ENCODE results near the gene P3H2. TPM values are rescaled to one million over a fixed set of nuclear protein-coding genes. Genes with fewer than 3 reads are reported as not detected.

The P3H2 gene
- total and polyA plus RNA-seq, 2 of the 4 experiments (the other 2 are of a cell fraction) = 54.7 to 64.3 TPM

GRCh38 chr3:189977174-189977573, 143.5 kb downstream of the P3H2 start:
- TF ChIP-seq RAD21 (IDR thresholded peaks at IDR 0.05; ENCODE audit: low read length) (no peak), RFX5 (IDR thresholded peaks at IDR 0.05; ENCODE audit: low read depth, low read length) (no peak), MAFK (IDR thresholded peaks at IDR 0.05; ENCODE audit: low read depth, low read length) (no peak), MXI1 (IDR thresholded peaks at IDR 0.05; ENCODE audit: borderline replicate concordance, low read depth, low read length) (no peak), POLR2A (IDR thresholded peaks at IDR 0.05; ENCODE audit: low read depth, low read length) (no peak), RCOR1 (IDR thresholded peaks at IDR 0.05; ENCODE audit: insufficient replicate concordance, low read length) (no peak), CTCF (conservative IDR thresholded peaks at IDR 0.05; ENCODE audit: low read depth, low read length) (no peak), SMC3 (IDR thresholded peaks at IDR 0.05; ENCODE audit: low read depth, low read length) (no peak), CHD1 (IDR thresholded peaks at IDR 0.05; ENCODE audit: low read depth, low read length) (no peak), CEBPB (IDR thresholded peaks at IDR 0.05; ENCODE audit: low read depth, low read length) (no peak), MAZ (IDR thresholded peaks at IDR 0.05; ENCODE audit: borderline replicate concordance, low read depth, low read length) (no peak), BHLHE40 (IDR thresholded peaks at IDR 0.05; ENCODE audit: low read depth, low read length) (no peak), USF2 (IDR thresholded peaks at IDR 0.05; ENCODE audit: low read depth, low read length) (no peak), ELK1 (IDR thresholded peaks at IDR 0.05; ENCODE audit: borderline replicate concordance, low read depth, low read length) (no peak), FOS (IDR thresholded peaks at IDR 0.05; ENCODE audit: low read depth, low read length) (no peak), NFE2L2 (IDR thresholded peaks at IDR 0.05; ENCODE audit: low read depth, low read length) (no peak)
- H3K9ac ChIP-seq (ENCODE audit: low read depth, low read length) = no peak overlapping the region
- H2AFZ ChIP-seq (replicated peaks; ENCODE audit: low read length, poor library complexity) = no peak overlapping the region
- H3K23ac ChIP-seq (ENCODE audit: low read depth, low read length) = no peak overlapping the region
- DNase-seq (no peak), ATAC-seq (ENCODE audit: low read depth) (no peak)
- no peak overlapping the region for H2BK5ac ChIP-seq (ENCODE audit: low read depth, low read length, poor library complexity, severe bottlenecking)
- H2BK120ac ChIP-seq (ENCODE audit: low read depth, low read length) = no peak overlapping the region
- no peaks in the 10 kb centered on the region for H3K9me3 ChIP-seq (ENCODE audit: control insufficient read depth, insufficient read depth, low read length)
- H2AK5ac ChIP-seq (ENCODE audit: low read depth, low read length) = no peak overlapping the region
- H3K4me1 ChIP-seq (ENCODE audit: control insufficient read depth, insufficient read depth, low read length) = peaks cover 4% of the 10 kb centered on the region
- dilution Hi-C loops (cut with HindIII; ENCODE audit: low sequenced_read_pairs, unreplicated experiment) (no loop called here), intact Hi-C loops (cut with micrococcal nuclease) (no loop called here), in situ Hi-C loops (cut with MboI; ENCODE audit: low sequenced_read_pairs) (no loop called here)
- H3K9me1 ChIP-seq (ENCODE audit: insufficient read depth, low read length) = peaks cover 4% of the 10 kb centered on the region
- ChIA-PET POLR2A (ENCODE audit: unreplicated experiment) (no interaction called here), CTCF (no interaction called here)
- H3K4me2 ChIP-seq (ENCODE audit: low read depth, low read length) = no peak overlapping the region
- H2BK15ac ChIP-seq (ENCODE audit: low read depth, low read length) = no peak overlapping the region
- no peak overlapping the region for H2AK9ac ChIP-seq (replicated peaks; ENCODE audit: low read depth, low read length, poor library complexity)
- no peaks in the 10 kb centered on the region for H3K27me3 ChIP-seq (ENCODE audit: control insufficient read depth, insufficient read depth, low read length)
- WGBS, 2 experiments (ENCODE audit: extremely low coverage in 2 of 2, insufficient read length in 1 of 2) = no CpG with 5 or more reads among the region's 5 CpGs
- no peaks in the 10 kb centered on the region for H4K20me1 ChIP-seq (ENCODE audit: insufficient read depth, low read length)
- peaks cover 0 to 12% of the 10 kb centered on the region in 2 experiments; a peak in 3 of 4 replicates for H3K79me1 ChIP-seq (ENCODE audit: low read depth in 1 of 2, low read length in 2 of 2)
- H3K56ac ChIP-seq (ENCODE audit: extremely low read depth, insufficient read depth, low read length) = no peak overlapping the region
- no peak overlapping the region for H3K4ac ChIP-seq (ENCODE audit: low read depth, low read length)
- no peak overlapping the region for H2BK20ac ChIP-seq (ENCODE audit: low read depth, low read length)
- H3K27ac ChIP-seq (ENCODE audit: insufficient read depth, low read length) = no peak overlapping the region
- H3K18ac ChIP-seq (ENCODE audit: low read depth, low read length) = no peak overlapping the region
- no TSS peak for BruUV-seq (replicated peaks)
- H4K8ac ChIP-seq (ENCODE audit: low read depth in 2 of 2, low read length in 2 of 2) = no peak overlapping the region
- no peak overlapping the region for H4K5ac ChIP-seq (ENCODE audit: low read depth, low read length)
- no peak overlapping the region for H3K4me3 ChIP-seq (ENCODE audit: insufficient read depth, low read depth, low read length)
- H4K91ac ChIP-seq (ENCODE audit: insufficient read depth, low read depth, low read length) = no peak overlapping the region
- peaks cover 7% of the 10 kb centered on the region for H3K36me3 ChIP-seq (ENCODE audit: control insufficient read depth, insufficient read depth, low read length)
- no peak overlapping the region for H3K14ac ChIP-seq (replicated peaks; ENCODE audit: low read depth, low read length)

All from IMR-90 (cell line).